Testis (tissue), 2 donors: ENCODE measurements around the gene PHYHIPL.

Experiments used
- POLR2A ChIP-seq: fragments of 450-650 bp; IDR thresholded peaks from one replicate; pipeline ENCODE4 v1.6.1; 2017; ENCODE audit warnings: antibody characterized with exemption, mild to moderate bottlenecking, moderate library complexity
- TF ChIP-seq, protein P1 (sequence below), 3 experiments: fragments of 450-650 bp in 2 of 3; fragments of 200-600 bp in 1 of 3; sonication (generic) in 1 of 3; IDR thresholded peaks; one replicate each; pipeline ENCODE4 v1.5.1; 2016 to 2019; ENCODE audit warnings: antibody characterized with exemption in 3 of 3, mild to moderate bottlenecking in 2 of 3, moderate library complexity in 1 of 3

GRCh38 chr10:59206204-59206720 lies 29.8 kb downstream of the PHYHIPL start:
- no peak for TF ChIP-seq POLR2A
- TF ChIP-seq, protein P1, sequence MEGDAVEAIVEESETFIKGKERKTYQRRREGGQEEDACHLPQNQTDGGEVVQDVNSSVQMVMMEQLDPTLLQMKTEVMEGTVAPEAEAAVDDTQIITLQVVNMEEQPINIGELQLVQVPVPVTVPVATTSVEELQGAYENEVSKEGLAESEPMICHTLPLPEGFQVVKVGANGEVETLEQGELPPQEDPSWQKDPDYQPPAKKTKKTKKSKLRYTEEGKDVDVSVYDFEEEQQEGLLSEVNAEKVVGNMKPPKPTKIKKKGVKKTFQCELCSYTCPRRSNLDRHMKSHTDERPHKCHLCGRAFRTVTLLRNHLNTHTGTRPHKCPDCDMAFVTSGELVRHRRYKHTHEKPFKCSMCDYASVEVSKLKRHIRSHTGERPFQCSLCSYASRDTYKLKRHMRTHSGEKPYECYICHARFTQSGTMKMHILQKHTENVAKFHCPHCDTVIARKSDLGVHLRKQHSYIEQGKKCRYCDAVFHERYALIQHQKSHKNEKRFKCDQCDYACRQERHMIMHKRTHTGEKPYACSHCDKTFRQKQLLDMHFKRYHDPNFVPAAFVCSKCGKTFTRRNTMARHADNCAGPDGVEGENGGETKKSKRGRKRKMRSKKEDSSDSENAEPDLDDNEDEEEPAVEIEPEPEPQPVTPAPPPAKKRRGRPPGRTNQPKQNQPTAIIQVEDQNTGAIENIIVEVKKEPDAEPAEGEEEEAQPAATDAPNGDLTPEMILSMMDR (IDR thresholded peaks at IDR 0.05) = no peak
